Choroid plexus epithelial cell (primary cell): ENCODE results near the gene NAGPA.

Experiments used
- DNase-seq: peaks from one replicate; pipeline ENCODE4 v3.0.0-alpha.2; 2010; ENCODE audit warnings: low read depth
- H3K4me3 ChIP-seq: 2 replicates; pipeline ENCODE4 v1.5.1; 2011; ENCODE audit warnings: low read depth, mild to moderate bottlenecking, control low read depth, low read length, moderate library complexity
- CTCF ChIP-seq: conservative IDR thresholded peaks from 2 replicates; pipeline ENCODE4 v1.5.1; 2011; ENCODE audit warnings: low read depth, mild to moderate bottlenecking, control low read depth, inconsistent platforms, low read length, moderate library complexity

The NAGPA gene

GRCh38 chr16:5003828-5004227 lies 29.9 kb downstream of the NAGPA start:
- no peak overlapping the region for H3K4me3 ChIP-seq
- no peak for DNase-seq
- TF ChIP-seq CTCF = no peak

GRCh38 chr16:5003211-5003610 lies 30.5 kb downstream of the NAGPA start:
- TF ChIP-seq CTCF = no peak
- no peak overlapping the region for H3K4me3 ChIP-seq
- no peak for DNase-seq

- no peak for DNase-seq
- no peak overlapping the region for H3K4me3 ChIP-seq
- no peak for TF ChIP-seq CTCF
These were observed 31.0 kb downstream of the NAGPA start for GRCh38 chr16:5002699-5003143.

GRCh38 chr16:5001986-5002385 lies 31.7 kb downstream of the NAGPA start:
- TF ChIP-seq CTCF = no peak
- no peak for DNase-seq
- no peak overlapping the region for H3K4me3 ChIP-seq

- DNase-seq = no peak
- H3K4me3 ChIP-seq = no peak overlapping the region
- TF ChIP-seq CTCF = no peak
These were observed 32.2 kb downstream of the NAGPA start for GRCh38 chr16:5001571-5001970.

- no peak overlapping the region for H3K4me3 ChIP-seq
- no peak for DNase-seq
- no peak for TF ChIP-seq CTCF
These were observed 33.1 kb downstream of the NAGPA start for GRCh38 chr16:5000573-5001001.

- DNase-seq = no peak
- TF ChIP-seq CTCF = no peak
- H3K4me3 ChIP-seq = no peak overlapping the region
These were observed 38.9 kb downstream of the NAGPA start for GRCh38 chr16:4994719-4995434.
